ENCODE results near the gene APP.

DNA sequence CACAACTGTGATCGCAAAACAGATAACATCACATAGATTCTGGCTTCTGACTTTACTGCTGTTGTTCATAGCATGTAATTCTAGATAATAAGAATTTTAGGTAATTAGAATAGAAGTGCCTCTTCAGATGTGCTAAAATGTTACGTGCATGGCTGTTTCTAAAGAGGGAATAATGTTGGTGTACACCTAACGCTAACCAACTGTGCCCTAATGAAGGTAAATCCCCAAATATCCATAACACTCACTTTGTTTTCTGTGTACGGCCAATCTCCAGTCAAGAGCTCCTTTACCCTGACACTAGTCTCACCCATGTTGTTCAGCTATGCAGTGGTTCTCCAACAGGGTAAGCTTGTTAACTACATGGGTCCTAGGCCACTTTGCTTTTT lies 44.4 kb downstream of the APP start:
- TF ChIP-seq HIVEP1 (CRISPR knock-in tag; IDR thresholded peaks at IDR 0.05) (no peak), TOE1 (CRISPR knock-in tag; IDR thresholded peaks at IDR 0.05) (no peak), PHF20 (CRISPR knock-in tag; IDR thresholded peaks at IDR 0.05) (no peak), MYC (CRISPR knock-in tag; IDR thresholded peaks at IDR 0.05; ENCODE audit: borderline replicate concordance) (no peak), SP2 (CRISPR knock-in tag; IDR thresholded peaks at IDR 0.05) (no peak), POLR2A (IDR thresholded peaks at IDR 0.05; ENCODE audit: insufficient read depth in 1 of 2, low read depth in 2 of 2, low read length in 2 of 2) (no peak)
- TF ChIP-seq, protein P1, sequence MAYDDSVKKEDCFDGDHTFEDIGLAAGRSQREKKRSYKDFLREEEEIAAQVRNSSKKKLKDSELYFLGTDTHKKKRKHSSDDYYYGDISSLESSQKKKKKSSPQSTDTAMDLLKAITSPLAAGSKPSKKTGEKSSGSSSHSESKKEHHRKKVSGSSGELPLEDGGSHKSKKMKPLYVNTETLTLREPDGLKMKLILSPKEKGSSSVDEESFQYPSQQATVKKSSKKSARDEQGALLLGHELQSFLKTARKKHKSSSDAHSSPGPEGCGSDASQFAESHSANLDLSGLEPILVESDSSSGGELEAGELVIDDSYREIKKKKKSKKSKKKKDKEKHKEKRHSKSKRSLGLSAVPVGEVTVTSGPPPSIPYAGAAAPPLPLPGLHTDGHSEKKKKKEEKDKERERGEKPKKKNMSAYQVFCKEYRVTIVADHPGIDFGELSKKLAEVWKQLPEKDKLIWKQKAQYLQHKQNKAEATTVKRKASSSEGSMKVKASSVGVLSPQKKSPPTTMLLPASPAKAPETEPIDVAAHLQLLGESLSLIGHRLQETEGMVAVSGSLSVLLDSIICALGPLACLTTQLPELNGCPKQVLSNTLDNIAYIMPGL (CRISPR knock-in tag; IDR thresholded peaks at IDR 0.05; ENCODE audit: borderline replicate concordance in 1 of 2, low read depth in 1 of 2) = no peak
- TF ChIP-seq, protein P2, sequence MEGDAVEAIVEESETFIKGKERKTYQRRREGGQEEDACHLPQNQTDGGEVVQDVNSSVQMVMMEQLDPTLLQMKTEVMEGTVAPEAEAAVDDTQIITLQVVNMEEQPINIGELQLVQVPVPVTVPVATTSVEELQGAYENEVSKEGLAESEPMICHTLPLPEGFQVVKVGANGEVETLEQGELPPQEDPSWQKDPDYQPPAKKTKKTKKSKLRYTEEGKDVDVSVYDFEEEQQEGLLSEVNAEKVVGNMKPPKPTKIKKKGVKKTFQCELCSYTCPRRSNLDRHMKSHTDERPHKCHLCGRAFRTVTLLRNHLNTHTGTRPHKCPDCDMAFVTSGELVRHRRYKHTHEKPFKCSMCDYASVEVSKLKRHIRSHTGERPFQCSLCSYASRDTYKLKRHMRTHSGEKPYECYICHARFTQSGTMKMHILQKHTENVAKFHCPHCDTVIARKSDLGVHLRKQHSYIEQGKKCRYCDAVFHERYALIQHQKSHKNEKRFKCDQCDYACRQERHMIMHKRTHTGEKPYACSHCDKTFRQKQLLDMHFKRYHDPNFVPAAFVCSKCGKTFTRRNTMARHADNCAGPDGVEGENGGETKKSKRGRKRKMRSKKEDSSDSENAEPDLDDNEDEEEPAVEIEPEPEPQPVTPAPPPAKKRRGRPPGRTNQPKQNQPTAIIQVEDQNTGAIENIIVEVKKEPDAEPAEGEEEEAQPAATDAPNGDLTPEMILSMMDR (CRISPR knock-in tag; IDR thresholded peaks at IDR 0.05) = no peak

Data from HepG2 (cell line).